GM19455 (cell line): ENCODE measurements around the gene HSD17B1.
"Not testable (repeated sequence)": the region's sequence is repeated elsewhere in the genome, so short reads cannot be mapped to it uniquely, and the experiment has no call there.

Source experiments
- ATAC-seq: cut with Tn5 transposase; IDR thresholded peaks from one replicate; pipeline ENCODE4 v1.9.1; 2021; ENCODE audit not compliant: unreplicated experiment

HSD17B1 gene

GRCh38 chr17:42522798-42523278, 29.9 kb upstream of the HSD17B1 start:
- no peak for ATAC-seq

GRCh38 chr17:42525221-42525620, 27.5 kb upstream of the HSD17B1 start:
- ATAC-seq: no peak

GRCh38 chr17:42526031-42526444, 26.7 kb upstream of the HSD17B1 start:
- no peak for ATAC-seq

GRCh38 chr17:42527932-42528331, 24.8 kb upstream of the HSD17B1 start:
- ATAC-seq: no peak

- no peak for ATAC-seq
Observed at GRCh38 chr17:42529061-42529460, 23.7 kb upstream of the HSD17B1 start.

- no peak for ATAC-seq
Observed at GRCh38 chr17:42530952-42531454, 21.7 kb upstream of the HSD17B1 start.

- ATAC-seq: no peak
Observed at GRCh38 chr17:42531455-42532354, 21.0 kb upstream of the HSD17B1 start.

GRCh38 chr17:42535155-42536047, 17.3 kb upstream of the HSD17B1 start:
- no peak for ATAC-seq

GRCh38 chr17:42536048-42536371, 16.7 kb upstream of the HSD17B1 start, which contains the start of gene NAGLU:
TSS of gene NAGLU (plus strand) at chr17:42536241. CDS start at chr17:42536273, 32 bp downstream.
- peak; percentile 84 for ATAC-seq

GRCh38 chr17:42536372-42537155, 16.2 kb upstream of the HSD17B1 start:
- peak; percentile 65 for ATAC-seq

- ATAC-seq: no peak
Observed at GRCh38 chr17:42537156-42537805, 15.4 kb upstream of the HSD17B1 start.

GRCh38 chr17:42537826-42538451, 14.8 kb upstream of the HSD17B1 start:
- ATAC-seq: no peak

- ATAC-seq: no peak
Observed at GRCh38 chr17:42538482-42538881, 14.2 kb upstream of the HSD17B1 start.

GRCh38 chr17:42540558-42540957, 12.2 kb upstream of the HSD17B1 start:
- ATAC-seq: not testable (repeated sequence)

- no peak for ATAC-seq
Observed at GRCh38 chr17:42541041-42541833, 11.5 kb upstream of the HSD17B1 start.

GRCh38 chr17:42543190-42544079, 9.3 kb upstream of the HSD17B1 start:
- no peak for ATAC-seq

GRCh38 chr17:42544874-42545283, 7.8 kb upstream of the HSD17B1 start:
- no peak for ATAC-seq
